Middle frontal gyrus (tissue), 1 donor: Measurements from ENCODE around the gene PTTG1IP.
"Not testable (repeated sequence)": the region's sequence is repeated elsewhere in the genome, so short reads cannot be mapped to it uniquely, and the experiment has no call there.

Source experiments
- DNase-seq: peaks from one replicate; pipeline ENCODE4 v3.0.0-alpha.2; 2015; ENCODE audit warnings: low spot score; ENCODE audit errors: extremely low spot score

PTTG1IP gene

DNA sequence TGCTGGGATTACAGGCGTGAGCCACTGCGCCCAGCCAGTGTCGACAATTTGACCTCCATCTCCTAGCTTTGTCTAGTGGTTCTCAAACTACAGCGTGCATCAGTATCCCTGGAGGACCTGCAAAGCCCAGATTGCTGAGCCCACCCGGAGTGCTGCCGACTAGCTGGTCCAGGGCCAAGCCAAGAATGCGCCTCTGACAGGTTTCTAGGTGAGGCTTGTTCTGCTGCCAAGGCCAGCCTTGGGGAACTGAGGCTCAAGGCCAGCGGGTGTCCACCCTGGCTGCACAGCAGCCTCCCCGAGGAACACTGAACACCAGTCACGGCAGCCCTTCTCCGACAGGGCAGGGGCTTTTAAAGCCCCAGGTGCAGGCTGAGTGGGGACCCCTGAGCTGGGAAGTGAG is 9.8 kb upstream of the PTTG1IP start:
- DNase-seq: no peak

DNA sequence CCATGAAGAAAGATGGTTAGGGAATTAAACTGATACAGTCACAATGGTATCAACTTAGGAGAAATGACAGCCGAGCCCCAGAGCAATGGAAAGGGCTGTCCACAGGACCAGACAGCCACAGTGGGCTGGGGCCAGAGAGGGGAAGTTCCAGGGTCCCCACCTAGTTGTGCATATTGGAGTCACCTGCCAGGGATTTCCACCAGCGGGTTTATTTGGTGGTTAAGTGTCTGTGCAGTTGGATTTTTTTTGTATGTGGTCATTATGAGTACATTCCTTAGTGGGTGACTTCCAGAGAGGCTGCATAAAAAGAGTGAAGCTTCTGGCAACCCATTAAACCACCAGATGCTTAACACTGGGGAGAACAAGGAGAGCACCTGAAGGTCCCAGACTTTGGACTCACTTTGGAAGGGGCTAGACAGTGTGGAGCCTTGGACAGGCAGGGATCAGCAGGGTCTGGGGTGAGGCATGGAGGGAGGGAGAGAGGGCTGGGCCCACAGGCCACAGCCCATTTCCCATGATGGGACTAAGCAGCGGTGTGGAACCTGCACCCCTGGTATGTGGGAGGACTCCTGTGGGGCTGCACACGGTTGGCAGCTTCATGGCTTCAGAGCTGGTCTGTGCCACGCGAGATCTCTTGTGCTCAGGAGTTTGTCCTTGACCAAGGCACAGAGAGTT is 7.8 kb upstream of the PTTG1IP start:
- DNase-seq: no peak

DNA sequence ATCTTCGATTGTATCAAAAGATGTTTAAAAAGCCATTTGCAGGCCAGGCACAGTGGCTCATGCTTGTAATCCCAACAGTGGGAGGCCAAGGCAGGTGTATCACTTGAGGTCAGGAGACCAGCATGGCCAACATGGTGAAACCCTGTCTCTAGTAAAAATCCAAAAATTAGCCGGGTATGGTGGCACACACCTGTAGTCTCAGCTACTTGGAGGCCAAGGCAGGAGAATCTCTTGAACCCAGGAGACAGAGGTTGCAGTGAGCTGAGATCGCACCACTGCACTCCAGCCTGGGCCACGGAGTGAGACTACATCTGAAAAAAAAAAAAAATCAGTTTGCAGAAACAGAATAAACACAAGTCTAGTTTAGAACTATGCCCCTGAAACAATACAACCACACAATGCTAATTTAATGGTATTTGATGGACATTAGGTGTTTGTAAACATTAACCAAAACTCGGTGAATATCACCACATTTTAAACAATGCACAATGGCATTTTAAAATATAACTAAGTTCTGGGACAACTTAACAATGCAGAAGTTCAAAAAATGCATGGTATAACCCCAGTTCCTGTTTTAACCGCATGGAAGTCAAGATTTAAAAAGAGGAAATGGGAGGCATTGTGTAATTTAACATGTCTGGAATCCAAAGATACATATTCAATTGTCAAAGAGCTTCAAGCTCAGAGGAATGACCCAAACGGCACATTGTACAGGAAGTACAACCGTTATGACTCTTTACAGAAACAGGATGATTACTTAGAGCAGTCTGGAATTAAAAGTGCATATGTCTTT is 7.1 kb upstream of the PTTG1IP start:
- no peak for DNase-seq

GRCh38 chr21:44879238-44879637 is 5.7 kb upstream of the PTTG1IP start:
- not testable (repeated sequence) for DNase-seq

GRCh38 chr21:44878053-44878982 is 4.8 kb upstream of the PTTG1IP start:
- DNase-seq: no peak

GRCh38 chr21:44876849-44877575 is 3.5 kb upstream of the PTTG1IP start:
- no peak for DNase-seq

- no peak for DNase-seq
Measured at GRCh38 chr21:44875316-44875700, 1.8 kb upstream of the PTTG1IP start.

- no peak for DNase-seq
Measured at GRCh38 chr21:44874497-44875315, 1.2 kb upstream of the PTTG1IP start.

DNA sequence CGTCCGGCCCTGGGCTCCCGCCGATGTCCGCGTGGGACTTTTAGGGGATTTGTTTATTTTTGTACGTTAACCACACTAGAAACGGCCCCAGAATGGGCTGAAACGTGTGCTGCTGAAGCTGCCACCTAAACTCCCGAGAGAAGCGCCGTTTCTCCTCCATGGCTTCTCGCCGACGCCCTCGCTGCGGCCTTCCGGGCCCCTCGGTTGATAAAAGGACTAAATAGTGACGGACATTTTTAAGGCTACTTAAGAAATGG is 678 bp upstream of the PTTG1IP start:
- DNase-seq: no peak

GRCh38 chr21:44872649-44873355 is 688 bp downstream of the PTTG1IP start:
- no peak for DNase-seq

DNA sequence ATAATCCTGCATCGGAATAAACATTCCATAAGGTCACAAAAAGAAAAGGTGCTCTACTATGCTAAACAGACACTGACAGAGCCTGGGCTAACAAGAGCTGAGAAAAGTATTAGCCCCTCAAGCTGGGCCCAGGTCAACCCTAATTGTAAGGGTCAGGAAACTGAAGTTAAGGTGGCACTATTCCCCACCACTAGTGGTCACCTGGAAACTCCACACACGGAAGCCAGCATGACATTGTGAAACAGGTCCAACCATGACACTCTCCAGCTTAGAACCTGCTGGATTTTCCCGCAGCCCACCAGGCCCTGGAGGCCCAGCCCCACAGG is 1.2 kb downstream of the PTTG1IP start:
- no peak for DNase-seq

DNA sequence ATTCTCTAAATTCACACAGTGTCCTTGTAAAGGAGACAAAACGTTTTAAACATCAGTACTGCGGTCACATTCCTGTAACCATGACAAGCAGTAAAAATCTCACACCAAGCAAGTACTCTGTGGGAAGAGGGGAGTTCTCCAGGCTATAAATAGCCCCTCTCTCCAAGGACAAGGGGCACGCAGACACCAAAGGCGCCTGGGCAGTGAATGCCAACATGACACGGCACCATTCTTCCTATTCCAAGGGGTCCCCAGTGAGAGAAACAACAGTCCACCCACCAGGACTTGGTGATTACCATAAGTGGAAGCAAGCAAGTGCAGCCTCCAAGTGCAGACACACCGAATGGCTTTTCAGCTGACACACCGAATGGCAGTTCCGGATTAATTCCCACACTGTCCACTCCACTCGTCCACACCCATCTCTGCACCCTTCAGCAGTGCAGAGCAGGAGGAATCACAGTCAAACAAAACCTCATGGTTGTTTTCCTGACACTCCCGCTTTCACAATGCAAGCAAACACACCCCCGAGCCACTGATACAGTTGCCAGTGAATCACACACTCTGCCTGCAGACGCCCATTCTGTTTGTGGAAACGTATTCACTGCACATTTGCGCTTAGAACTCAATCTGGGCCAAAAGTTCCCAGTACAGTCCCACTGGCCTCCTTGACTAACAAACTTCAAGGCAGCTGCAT is 1.8 kb downstream of the PTTG1IP start:
- no peak for DNase-seq

- no peak for DNase-seq
Measured at GRCh38 chr21:44870748-44871495, 2.6 kb downstream of the PTTG1IP start.

DNA sequence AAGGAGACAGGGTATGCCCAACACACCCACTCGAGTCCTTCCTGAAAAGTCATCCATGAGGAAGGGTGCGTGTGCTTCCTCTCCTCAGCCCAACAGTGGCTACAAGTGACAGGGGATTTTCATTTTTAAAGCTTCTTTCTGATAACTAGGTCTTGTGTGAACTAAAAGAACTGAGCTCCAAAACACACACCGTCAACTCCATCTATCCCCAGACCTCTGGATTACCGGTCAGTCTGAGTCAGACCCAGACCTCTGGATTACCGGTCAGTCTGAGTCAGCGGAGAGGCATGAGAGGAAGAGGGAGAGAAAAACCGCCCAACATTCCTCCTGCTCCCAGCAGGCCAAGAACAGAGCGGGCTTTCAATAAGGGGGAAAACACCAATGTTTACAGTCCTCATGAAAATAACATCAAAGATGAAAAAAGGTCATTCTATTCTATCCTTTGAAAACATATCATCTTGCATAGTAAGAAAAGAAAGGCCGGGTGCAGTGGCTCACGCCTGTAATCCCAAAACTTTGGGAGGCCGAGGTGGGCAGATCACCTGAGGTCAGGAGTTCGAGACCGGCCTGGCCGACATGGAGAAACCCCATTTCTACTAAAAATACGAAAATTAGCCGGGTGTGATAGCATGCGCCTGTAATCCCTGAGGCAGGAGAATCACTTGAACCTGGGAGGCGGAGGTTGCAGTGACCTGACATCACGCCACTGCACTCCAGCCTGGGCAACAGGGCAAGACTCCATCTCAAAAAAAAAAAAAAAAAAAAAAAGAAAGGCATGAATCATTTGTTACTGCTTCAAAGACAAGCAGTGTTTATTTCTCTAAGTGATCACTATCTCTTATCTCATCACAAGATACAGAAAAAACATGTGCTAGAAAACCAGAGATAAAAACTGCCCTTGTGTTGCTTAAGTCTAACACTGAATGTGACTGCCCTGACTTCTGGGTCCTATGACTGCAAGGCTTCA is 3.4 kb downstream of the PTTG1IP start:
- no peak for DNase-seq

- DNase-seq: no peak
Measured at GRCh38 chr21:44868707-44869106, 4.8 kb downstream of the PTTG1IP start.

DNA sequence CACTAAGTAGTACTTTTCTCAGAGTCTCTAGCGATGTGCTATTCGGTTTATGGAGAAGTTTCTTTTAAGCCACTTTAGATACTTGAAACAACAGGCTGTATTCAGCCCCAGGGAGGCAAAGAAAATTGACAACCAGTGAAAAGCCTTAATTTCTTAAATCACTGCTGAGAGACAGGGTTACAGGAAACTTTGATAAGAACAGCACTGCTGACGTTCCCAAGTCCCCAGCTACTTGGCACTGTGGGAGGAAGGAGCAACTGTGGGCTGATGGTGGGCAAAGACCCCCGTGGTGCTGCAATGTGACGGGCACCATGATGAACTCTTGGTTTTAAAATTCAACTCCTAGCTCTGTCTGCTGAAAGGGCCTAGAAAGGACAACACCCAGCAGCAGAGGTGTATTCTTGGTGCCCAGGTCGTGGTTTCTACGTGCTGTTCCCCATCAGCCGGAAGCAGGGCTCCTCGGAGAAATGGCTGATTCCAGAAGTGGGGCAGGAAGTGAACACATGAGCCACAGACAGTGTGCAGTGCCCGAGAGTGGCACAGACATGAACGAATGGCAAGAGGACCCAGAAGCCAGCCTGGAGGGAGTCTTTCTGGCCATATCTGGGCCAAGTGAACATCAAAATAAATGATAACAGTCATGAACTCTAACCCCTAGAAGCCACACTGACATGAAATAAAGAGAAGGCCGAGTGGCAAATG is 5.3 kb downstream of the PTTG1IP start:
- DNase-seq: no peak

DNA sequence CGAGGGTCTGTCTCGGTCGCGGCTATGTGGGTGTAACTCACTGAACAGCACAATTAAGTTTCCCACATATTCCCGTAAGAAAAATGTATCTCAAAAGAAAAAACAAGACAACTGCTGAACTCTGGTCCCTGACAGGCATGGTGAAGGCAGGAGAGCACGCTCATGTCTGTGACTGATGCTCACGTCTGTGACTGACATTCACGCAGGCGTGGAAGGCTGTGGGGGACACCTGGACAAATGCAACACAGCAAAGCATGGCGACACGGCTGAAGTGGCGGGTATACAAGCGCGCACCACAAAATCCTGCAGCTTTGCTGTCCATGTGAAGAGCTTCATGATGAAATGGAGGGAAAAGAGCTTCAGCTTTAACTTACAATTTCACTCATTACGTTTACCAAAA is 6.0 kb downstream of the PTTG1IP start:
- no peak for DNase-seq
